Gastrocnemius medialis (tissue), 4 donors: ENCODE data around the gene AIFM2. TPM values are rescaled to one million over a fixed set of nuclear protein-coding genes. Genes with fewer than 3 reads are reported as not detected.
A peak's percentile ranks its signal among the peaks of the same experiment; 100 is the strongest.

Experiments
- ATAC-seq, 2 donors: fragments of 150-250 bp; one replicate each; pipeline ENCODE4 v1.9.1; 2016
- DNase-seq, 2 donors: peaks; one replicate each; pipeline ENCODE4 v3.0.0-alpha.2; 2019
- H3K27ac ChIP-seq, 4 donors: fragments of 200-600 bp; sonication (generic); 1 replicate in 1 of 4; 2 replicates in 3 of 4; pipeline ENCODE4 v1.5.1; 2016 to 2018; ENCODE audit warnings: mild to moderate bottlenecking in 2 of 4, moderate library complexity in 1 of 4
- H3K27me3 ChIP-seq, 3 donors: fragments of 200-600 bp; sonication (generic) in 2 of 3; 1 replicate in 1 of 3; 2 replicates in 2 of 3; pipeline versions ENCODE4 v1.5.1 to v1.6.0; 2016 to 2019; ENCODE audit warnings: mild to moderate bottlenecking in 1 of 3, moderate library complexity in 1 of 3
- H3K36me3 ChIP-seq, 2 donors: fragments of 200-600 bp; sonication (generic) in 1 of 2; one replicate each; pipeline ENCODE4 v1.5.1; 2017 to 2018
- H3K4me1 ChIP-seq, 2 donors: fragments of 200-600 bp; sonication (generic) in 1 of 2; one replicate each; pipeline ENCODE4 v1.5.1; 2016 to 2017; ENCODE audit warnings: mild to moderate bottlenecking in 2 of 2
- H3K4me3 ChIP-seq, 4 donors: fragments of 200-600 bp; sonication (generic) in 3 of 4; 1 replicate in 1 of 4; 2 replicates in 3 of 4; pipeline ENCODE4 v1.5.1; 2016 to 2019; ENCODE audit warnings: mild to moderate bottlenecking in 2 of 4
- H3K9me3 ChIP-seq, 3 donors: fragments of 200-600 bp; sonication (generic) in 2 of 3; 1 replicate in 1 of 3; 2 replicates in 2 of 3; pipeline ENCODE4 v1.5.1; 2016 to 2019
- POLR2A ChIP-seq, 2 donors: fragments of 450-650 bp; IDR thresholded peaks; one replicate each; pipeline ENCODE4 v1.6.1; 2017; ENCODE audit warnings: antibody characterized with exemption in 2 of 2, mild to moderate bottlenecking in 2 of 2, moderate library complexity in 2 of 2
- in situ Hi-C, 4 donors: fragments of 200-750 bp; cut with MboI; loops; one replicate each; pipeline versions ENCODE4 v1.15.0 to v1.8.0; 2017; ENCODE audit warnings: low sequenced_read_pairs in 4 of 4
- intact Hi-C: fragments of 100-400 bp; cut with DNase I; formaldehyde crosslinking; loops from one replicate; pipeline ENCODE4 v1.15.1; 2023; ENCODE audit warnings: low total_unique reads
- total RNA-seq, 4 donors: library from RNA; depleted of rRNA; stranded (reverse); fragments of >200 nt; gene quantifications; one replicate each; pipeline versions ENCODE4 v1.1.0 to v1.2.3, GENCODE V29; 2016
- TF ChIP-seq, protein P1 (sequence below), 5 experiments: fragments of 450-650 bp in 3 of 5; fragments of 200-600 bp in 2 of 5; sonication (generic) in 2 of 5; IDR thresholded peaks in 4 of 5; conservative IDR thresholded peaks in 1 of 5; 1 replicate in 4 of 5; 2 replicates in 1 of 5; pipeline ENCODE4 v1.5.1; 2016 to 2019; ENCODE audit warnings: antibody characterized with exemption in 5 of 5, mild to moderate bottlenecking in 3 of 5, moderate library complexity in 3 of 5

AIFM2 gene
- total RNA-seq, 4 donors from 2014 or later, result 6.8 to 11.0 (median 9.8) TPM

DNA sequence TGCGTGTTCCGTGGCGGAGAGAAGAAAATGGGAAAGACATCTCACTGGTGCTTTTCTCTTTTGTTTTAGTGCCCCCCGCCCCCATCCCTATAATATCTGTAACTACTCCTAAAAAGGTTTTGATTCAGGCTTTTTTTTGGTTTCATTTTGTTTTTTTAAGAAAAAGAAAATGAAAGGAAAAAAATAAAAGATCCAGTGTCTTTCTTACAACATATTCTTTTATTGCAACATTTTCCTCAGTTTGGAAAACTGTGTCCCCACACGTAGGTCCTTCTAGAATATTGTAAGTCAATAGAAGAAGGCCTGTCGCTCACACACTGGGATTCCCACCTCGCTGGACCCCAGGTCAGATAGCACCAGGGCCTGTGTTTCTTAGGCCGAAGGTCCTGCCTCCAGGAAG lies 20.6 kb downstream of the AIFM2 start:
- no peak for TF ChIP-seq POLR2A (IDR thresholded peaks at IDR 0.05)
- TF ChIP-seq, protein P1, sequence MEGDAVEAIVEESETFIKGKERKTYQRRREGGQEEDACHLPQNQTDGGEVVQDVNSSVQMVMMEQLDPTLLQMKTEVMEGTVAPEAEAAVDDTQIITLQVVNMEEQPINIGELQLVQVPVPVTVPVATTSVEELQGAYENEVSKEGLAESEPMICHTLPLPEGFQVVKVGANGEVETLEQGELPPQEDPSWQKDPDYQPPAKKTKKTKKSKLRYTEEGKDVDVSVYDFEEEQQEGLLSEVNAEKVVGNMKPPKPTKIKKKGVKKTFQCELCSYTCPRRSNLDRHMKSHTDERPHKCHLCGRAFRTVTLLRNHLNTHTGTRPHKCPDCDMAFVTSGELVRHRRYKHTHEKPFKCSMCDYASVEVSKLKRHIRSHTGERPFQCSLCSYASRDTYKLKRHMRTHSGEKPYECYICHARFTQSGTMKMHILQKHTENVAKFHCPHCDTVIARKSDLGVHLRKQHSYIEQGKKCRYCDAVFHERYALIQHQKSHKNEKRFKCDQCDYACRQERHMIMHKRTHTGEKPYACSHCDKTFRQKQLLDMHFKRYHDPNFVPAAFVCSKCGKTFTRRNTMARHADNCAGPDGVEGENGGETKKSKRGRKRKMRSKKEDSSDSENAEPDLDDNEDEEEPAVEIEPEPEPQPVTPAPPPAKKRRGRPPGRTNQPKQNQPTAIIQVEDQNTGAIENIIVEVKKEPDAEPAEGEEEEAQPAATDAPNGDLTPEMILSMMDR (IDR thresholded peaks at IDR 0.05 in 4 of 5, conservative IDR thresholded peaks at IDR 0.05 in 1 of 5), result no peak

DNA sequence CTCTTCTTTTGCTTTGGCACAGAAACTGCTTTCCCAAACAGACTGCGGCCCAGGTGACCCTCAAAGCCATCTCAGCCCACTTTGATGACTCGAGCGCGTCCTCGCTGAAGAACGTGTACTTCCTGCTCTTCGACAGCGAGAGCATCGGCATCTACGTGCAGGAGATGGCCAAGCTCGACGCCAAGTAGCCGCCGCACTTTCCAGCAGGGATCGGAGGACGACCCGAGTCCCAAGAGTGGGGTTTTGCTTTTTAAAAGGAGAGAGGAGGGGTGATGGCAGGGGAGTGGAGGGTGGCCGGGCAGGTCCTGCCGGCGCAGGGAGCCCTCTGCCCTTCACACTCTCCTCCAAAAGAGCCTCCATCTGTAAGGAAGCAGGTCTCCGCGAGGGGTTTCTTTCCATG lies 21.1 kb downstream of the AIFM2 start:
- Histone ChIP-seq H3K27me3 (no peaks in the 10 kb centered on the region), H3K9me3 (no peaks in the 10 kb centered on the region), H3K4me3 (no peak overlapping the region), H3K36me3 (peaks cover 0 to 62% of the 10 kb centered on the region in 2 donors), H3K4me1 (peaks cover 0 to 3% of the 10 kb centered on the region in 2 donors), H3K27ac (no peak overlapping the region)
- no peak for TF ChIP-seq POLR2A (IDR thresholded peaks at IDR 0.05)
- TF ChIP-seq, protein P1 (IDR thresholded peaks at IDR 0.05 in 4 of 5, conservative IDR thresholded peaks at IDR 0.05 in 1 of 5), result no peak
- ATAC-seq (no peak), DNase-seq (no peak)
- intact Hi-C loops (no loop called here), in situ Hi-C loops (no loop called here)

More for the DNA sequence above, 20.6 kb downstream of the AIFM2 start:
- Histone ChIP-seq H3K4me1 (peaks cover 0 to 3% of the 10 kb centered on the region in 2 donors), H3K4me3 (no peak overlapping the region), H3K27me3 (no peaks in the 10 kb centered on the region), H3K9me3 (no peaks in the 10 kb centered on the region), H3K27ac (no peak overlapping the region), H3K36me3 (peaks cover 0 to 62% of the 10 kb centered on the region in 2 donors)
- ATAC-seq (no peak), DNase-seq (no peak)
- in situ Hi-C loops (no loop called here), intact Hi-C loops (no loop called here)

DNA sequence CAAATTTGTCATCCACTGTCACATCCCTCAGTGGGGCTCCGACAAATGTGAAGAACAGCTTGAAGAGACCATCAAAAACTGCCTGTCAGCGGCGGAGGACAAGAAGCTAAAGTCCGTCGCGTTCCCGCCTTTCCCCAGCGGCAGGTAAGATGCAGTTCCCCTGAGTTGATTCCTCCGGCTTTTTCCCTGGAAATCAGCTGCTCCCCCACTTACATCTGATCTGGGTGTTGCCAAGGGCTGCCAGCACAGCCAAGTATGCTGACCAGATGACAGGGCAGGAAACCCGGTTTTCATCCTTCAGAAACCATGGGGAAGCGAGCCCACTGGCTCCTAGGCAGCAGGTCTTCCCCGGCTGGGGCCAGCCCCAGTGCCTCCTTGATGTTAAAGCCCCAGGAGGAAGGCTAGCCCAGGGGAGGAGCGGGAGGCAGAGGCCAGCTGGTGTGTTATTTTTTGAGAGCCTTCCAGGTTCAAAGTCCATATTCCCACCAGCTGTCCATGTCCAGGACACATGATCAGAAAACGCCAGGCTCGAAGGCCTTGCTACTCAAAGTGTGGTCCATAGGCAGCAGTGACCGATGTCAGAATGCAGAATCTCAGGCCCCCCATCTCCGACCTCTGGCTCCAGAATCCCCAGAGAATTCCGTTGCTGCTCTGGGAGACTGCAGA lies 23.4 kb downstream of the AIFM2 start:
- H3K27ac ChIP-seq, result no peak overlapping the region
- no peak overlapping the region for H3K4me3 ChIP-seq
- intact Hi-C loops (no loop called here), in situ Hi-C loops (no loop called here)
- peaks cover 0 to 49% of the 10 kb centered on the region in 2 donors for H3K36me3 ChIP-seq
- TF ChIP-seq, protein P1 (IDR thresholded peaks at IDR 0.05 in 4 of 5, conservative IDR thresholded peaks at IDR 0.05 in 1 of 5), result no peak
- TF ChIP-seq POLR2A (IDR thresholded peaks at IDR 0.05), result no peak
- DNase-seq (no peak), ATAC-seq (no peak)
- H3K9me3 ChIP-seq, result no peaks in the 10 kb centered on the region
- no peaks in the 10 kb centered on the region for H3K4me1 ChIP-seq
- H3K27me3 ChIP-seq, result no peaks in the 10 kb centered on the region

DNA sequence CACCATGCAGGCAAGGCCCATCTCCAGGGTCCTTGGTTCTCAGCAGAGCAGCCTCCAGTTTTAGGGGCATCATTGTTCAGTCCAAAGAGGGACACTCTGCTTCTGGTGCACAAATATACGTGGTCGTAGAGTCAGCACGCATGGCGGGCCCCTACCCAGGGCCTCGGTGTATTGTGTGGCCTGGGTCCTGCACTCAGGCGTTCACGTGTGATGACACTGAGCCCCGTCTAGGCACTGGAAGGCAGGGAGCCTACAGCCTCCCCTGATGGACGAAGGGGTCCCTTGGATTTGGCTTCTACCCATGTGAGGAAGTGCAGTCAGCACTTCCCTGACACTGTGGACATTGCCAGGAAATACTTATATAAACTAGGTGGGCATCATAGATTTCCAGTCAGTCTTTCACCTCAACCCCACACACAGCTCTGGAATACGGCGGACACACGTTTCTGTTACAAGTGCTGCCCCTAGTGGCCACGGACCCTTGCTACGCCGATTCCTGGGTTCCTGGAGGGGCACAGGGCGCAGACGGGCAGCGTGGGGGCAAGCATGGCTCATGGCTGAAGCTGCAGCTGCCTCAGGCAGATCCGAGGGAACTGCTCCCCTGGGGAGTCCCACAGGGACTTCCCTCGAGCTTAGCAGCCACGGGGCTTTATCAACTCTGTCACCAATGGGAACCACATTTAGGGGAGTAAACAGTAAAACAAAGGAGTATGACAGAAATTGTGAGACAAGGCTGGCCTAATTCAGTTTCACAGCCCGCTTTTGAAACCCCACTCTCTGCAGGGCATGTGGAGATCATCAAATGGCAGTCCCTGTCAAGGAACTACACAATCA lies 25.4 kb downstream of the AIFM2 start:
- Histone ChIP-seq H3K9me3 (no peaks in the 10 kb centered on the region), H3K36me3 (peaks cover 0 to 28% of the 10 kb centered on the region in 2 donors), H3K4me3 (no peak overlapping the region), H3K4me1 (no peaks in the 10 kb centered on the region), H3K27me3 (no peaks in the 10 kb centered on the region), H3K27ac (no peak overlapping the region)
- TF ChIP-seq, protein P1 (IDR thresholded peaks at IDR 0.05 in 4 of 5, conservative IDR thresholded peaks at IDR 0.05 in 1 of 5), result peak in 2 of 5 experiments; percentile 14 to 37
- no peak for TF ChIP-seq POLR2A (IDR thresholded peaks at IDR 0.05)
- intact Hi-C loops, result no loop called here
- DNase-seq, result no peak
- in situ Hi-C loops, result no loop called here
- ATAC-seq, result no peak
